ENCODE measurements around the gene ZFAND3.

- TF ChIP-seq POLR2A (IDR thresholded peaks at IDR 0.05), result no peak
- no peak for TF ChIP-seq CTCF (IDR thresholded peaks at IDR 0.05 in 4 of 5, conservative IDR thresholded peaks at IDR 0.05 in 1 of 5)
Measured at GRCh38 chr6:38138374-38138773, 318.8 kb downstream of the ZFAND3 start.

All from gastrocnemius medialis (tissue), 4 donors.